Testis (tissue), 2 donors: ENCODE results near the gene RAPGEFL1.

ENCODE experiments used
- CTCF ChIP-seq, 3 experiments: fragments of 450-650 bp in 2 of 3; fragments of 200-600 bp in 1 of 3; sonication (generic) in 1 of 3; IDR thresholded peaks; one replicate each; pipeline ENCODE4 v1.5.1; 2016 to 2019; ENCODE audit warnings: antibody characterized with exemption in 3 of 3, mild to moderate bottlenecking in 2 of 3, moderate library complexity in 1 of 3
- POLR2A ChIP-seq: fragments of 450-650 bp; IDR thresholded peaks from one replicate; pipeline ENCODE4 v1.6.1; 2017; ENCODE audit warnings: antibody characterized with exemption, mild to moderate bottlenecking, moderate library complexity

- TF ChIP-seq CTCF (IDR thresholded peaks at IDR 0.05), result no peak
- TF ChIP-seq POLR2A, result no peak
Measured at GRCh38 chr17:40224718-40225550, 47.7 kb downstream of the RAPGEFL1 start.
